Psoas muscle (tissue), 8 donors: ENCODE measurements around the gene PSMB10. TPM values are rescaled to one million over a fixed set of nuclear protein-coding genes. Genes with fewer than 3 reads are reported as not detected.

ENCODE experiments used
- ATAC-seq, 4 donors: fragments of 200-7000 bp; cut with Tn5 transposase; one replicate each; pipeline ENCODE4 v1.9.1; 2020; ENCODE audit warnings: moderate library complexity in 3 of 4, mild to moderate bottlenecking in 2 of 4
- DNase-seq, 2 donors: peaks; one replicate each; pipeline ENCODE4 v3.0.0-alpha.2; 2020
- H3K27ac ChIP-seq: fragments of 200-600 bp; one replicate; pipeline ENCODE4 v1.8.0; 2022
- H3K27me3 ChIP-seq, 3 donors: fragments of 200-600 bp in 1 of 3; one replicate each; pipeline versions ENCODE4 v1.6.1 to v1.8.0; 2013 to 2022; ENCODE audit warnings: low read length in 2 of 3, mild to moderate bottlenecking in 2 of 3, moderate library complexity in 1 of 3; ENCODE audit not compliant: insufficient read depth in 3 of 3
- H3K36me3 ChIP-seq, 2 donors: fragments of 200-600 bp in 1 of 2; one replicate each; pipeline versions ENCODE4 v1.6.1 to v1.8.0; 2013 to 2022; ENCODE audit warnings: low read depth in 1 of 2, mild to moderate bottlenecking in 1 of 2, moderate library complexity in 1 of 2; ENCODE audit not compliant: insufficient read depth in 1 of 2
- H3K4me1 ChIP-seq: fragments of 200-600 bp; one replicate; pipeline ENCODE4 v1.8.0; 2022
- H3K4me3 ChIP-seq: fragments of 200-600 bp; one replicate; pipeline ENCODE4 v1.8.0; 2022; ENCODE audit warnings: mild to moderate bottlenecking
- H3K9me3 ChIP-seq: fragments of 200-600 bp; one replicate; pipeline ENCODE4 v1.8.0; 2022
- WGBS, 3 donors: extraction: QIAGEN DNeasy Blood & Tissue Kit; methylation state at CpG; one replicate each; pipeline versions ENCODE4 v1.1.6 to v1.1.7; 2013; 5-methylcytosine and 5-hydroxymethylcytosine counted together
- intact Hi-C, 2 donors: fragments of 100-400 bp; cut with DNase I; formaldehyde crosslinking; loops; one replicate each; pipeline versions ENCODE4 v1.11.0 to v1.14.2; 2022
- polyA plus RNA-seq, 3 donors: library from polyadenylated mRNA; stranded (reverse); fragments of 200-250 nt; gene quantifications; one replicate each; pipeline ENCODE4 v1.2.3, GENCODE V29; 2013
- total RNA-seq, 4 donors: library from RNA; stranded (reverse); fragmentation: NEBNext Ultra II Directional in 2 of 4; extraction: Animal tissue kit (Norgen Biotek cat#: 25700) in 2 of 4; gene quantifications; one replicate each; pipeline versions ENCODE4 v1.2.1 to v1.2.4, GENCODE V29; 2021 to 2023
- TF ChIP-seq, protein P1 (sequence below): fragments of 200-600 bp; IDR thresholded peaks from one replicate; pipeline ENCODE4 v1.8.0; 2022; ENCODE audit warnings: antibody characterized with exemption
- donor health status: healthy with polysubstance abuse.
- donor health status: DM: no; HTN: no; CAD: no; lungs with moderate emphysema.
- donor health status: Bipolar disorder and iron deficiency.
- donor health status: healthy.
- donor health status: DM: yes; HTN: yes; CAD: no.
- donor health status: DM: no; HTN: no; CAD: no.
- donor health status: DM: no; HTN: no; CAD: no.
- donor health status: DM: yes; HTN: yes; CAD: no.

Gene PSMB10
- total and polyA plus RNA-seq, 7 donors = 27.6 to 98.6 (median 34.7) TPM

DNA sequence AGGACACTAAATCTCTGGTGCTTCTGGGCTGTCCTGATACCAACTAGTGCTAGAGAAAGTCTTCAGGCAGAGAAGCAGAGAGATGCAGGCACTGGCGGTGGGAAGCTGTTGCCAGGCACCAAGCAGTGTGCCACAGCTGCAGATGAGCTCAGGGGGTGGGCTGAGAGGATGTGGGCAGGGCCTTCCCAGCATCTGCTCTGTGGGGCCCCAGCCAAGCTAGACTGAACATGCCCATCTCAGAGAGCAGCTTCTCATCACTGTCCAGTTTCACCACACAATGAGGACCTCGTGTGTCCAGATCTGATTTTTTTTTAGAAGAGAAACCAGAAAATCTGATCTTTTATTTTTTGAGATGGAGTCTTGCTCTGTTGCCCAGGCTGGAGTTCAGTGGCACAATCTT is 26.5 kb downstream of the PSMB10 start:
- H3K9me3 ChIP-seq = no peaks in the 10 kb centered on the region
- peaks cover 12% of the 10 kb centered on the region for H3K4me1 ChIP-seq
- ATAC-seq (peak in 3 of 4 donors; percentile 47 to 55 (median 48)), DNase-seq (no peak)
- TF ChIP-seq, protein P1, sequence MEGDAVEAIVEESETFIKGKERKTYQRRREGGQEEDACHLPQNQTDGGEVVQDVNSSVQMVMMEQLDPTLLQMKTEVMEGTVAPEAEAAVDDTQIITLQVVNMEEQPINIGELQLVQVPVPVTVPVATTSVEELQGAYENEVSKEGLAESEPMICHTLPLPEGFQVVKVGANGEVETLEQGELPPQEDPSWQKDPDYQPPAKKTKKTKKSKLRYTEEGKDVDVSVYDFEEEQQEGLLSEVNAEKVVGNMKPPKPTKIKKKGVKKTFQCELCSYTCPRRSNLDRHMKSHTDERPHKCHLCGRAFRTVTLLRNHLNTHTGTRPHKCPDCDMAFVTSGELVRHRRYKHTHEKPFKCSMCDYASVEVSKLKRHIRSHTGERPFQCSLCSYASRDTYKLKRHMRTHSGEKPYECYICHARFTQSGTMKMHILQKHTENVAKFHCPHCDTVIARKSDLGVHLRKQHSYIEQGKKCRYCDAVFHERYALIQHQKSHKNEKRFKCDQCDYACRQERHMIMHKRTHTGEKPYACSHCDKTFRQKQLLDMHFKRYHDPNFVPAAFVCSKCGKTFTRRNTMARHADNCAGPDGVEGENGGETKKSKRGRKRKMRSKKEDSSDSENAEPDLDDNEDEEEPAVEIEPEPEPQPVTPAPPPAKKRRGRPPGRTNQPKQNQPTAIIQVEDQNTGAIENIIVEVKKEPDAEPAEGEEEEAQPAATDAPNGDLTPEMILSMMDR = no peak
- H3K4me3 ChIP-seq = no peak overlapping the region
- WGBS, 3 donors = 41 to 46% (median 46%) methylated on average over 2 of the region's 2 CpGs
- no peak overlapping the region for H3K27ac ChIP-seq
- intact Hi-C loops = no loop called here
- peaks cover 0 to 33% of the 10 kb centered on the region in 2 donors for H3K36me3 ChIP-seq
- no peaks in the 10 kb centered on the region for H3K27me3 ChIP-seq

DNA sequence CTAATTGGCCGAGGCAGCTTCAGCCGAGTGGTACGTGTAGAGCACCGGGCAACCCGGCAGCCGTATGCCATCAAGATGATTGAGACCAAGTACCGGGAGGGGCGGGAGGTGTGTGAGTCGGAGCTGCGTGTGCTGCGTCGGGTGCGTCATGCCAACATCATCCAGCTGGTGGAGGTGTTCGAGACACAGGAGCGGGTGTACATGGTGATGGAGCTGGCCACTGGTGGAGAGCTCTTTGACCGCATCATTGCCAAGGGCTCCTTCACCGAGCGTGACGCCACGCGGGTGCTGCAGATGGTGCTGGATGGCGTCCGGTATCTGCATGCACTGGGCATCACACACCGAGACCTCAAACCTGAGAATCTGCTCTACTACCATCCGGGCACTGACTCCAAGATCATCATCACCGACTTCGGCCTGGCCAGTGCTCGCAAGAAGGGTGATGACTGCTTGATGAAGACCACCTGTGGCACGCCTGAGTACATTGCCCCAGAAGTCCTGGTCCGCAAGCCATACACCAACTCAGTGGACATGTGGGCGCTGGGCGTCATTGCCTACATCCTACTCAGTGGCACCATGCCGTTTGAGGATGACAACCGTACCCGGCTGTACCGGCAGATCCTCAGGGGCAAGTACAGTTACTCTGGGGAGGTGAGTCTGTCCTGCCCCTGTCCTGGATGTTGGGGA is 27.5 kb downstream of the PSMB10 start:
- Histone ChIP-seq H3K27me3 (no peaks in the 10 kb centered on the region), H3K4me1 (peaks cover 5% of the 10 kb centered on the region), H3K4me3 (no peak overlapping the region), H3K27ac (no peak overlapping the region), H3K9me3 (no peaks in the 10 kb centered on the region), H3K36me3 (peaks cover 0 to 33% of the 10 kb centered on the region in 2 donors)
- WGBS, 3 donors = 89 to 94% (median 90%) methylated on average over 36 of the region's 36 CpGs
- ATAC-seq (no peak), DNase-seq (no peak)
- TF ChIP-seq, protein P1 = no peak
- intact Hi-C loops = no loop called here

GRCh38 chr16:67907397-67908180 is 29.1 kb downstream of the PSMB10 start:
- intact Hi-C loops = no loop called here
- peak in 3 of 4 donors; percentile 40 to 79 (median 74) for ATAC-seq

DNA sequence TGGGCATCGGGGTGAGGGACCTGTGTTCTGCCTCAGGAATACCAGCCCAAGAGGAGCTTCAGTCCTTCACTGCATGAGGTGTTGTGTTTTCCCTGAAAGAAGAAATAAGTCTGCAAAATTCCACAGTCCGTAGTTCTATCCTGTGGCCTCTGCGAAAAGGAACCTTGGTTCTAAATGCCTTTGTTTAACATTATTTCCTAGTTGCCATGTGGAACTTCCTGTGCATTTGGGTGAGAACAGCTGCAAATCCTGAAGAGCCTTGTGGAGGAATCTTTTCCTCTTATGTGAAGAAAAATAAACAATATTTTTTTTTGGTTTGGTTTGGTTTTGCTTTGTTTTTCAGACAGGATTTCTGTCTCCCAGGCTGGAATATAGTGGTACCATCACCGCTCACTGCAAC is 33.8 kb downstream of the PSMB10 start:
- H3K4me1 ChIP-seq = peaks cover 22% of the 10 kb centered on the region
- H3K27ac ChIP-seq = peak overlapping the region; percentile 18
- H3K4me3 ChIP-seq = no peak overlapping the region
- H3K36me3 ChIP-seq = peaks cover 0 to 8% of the 10 kb centered on the region in 2 donors
- WGBS, 3 donors = 64 to 79% (median 76%) methylated on average over 4 of the region's 4 CpGs
- ATAC-seq (no peak), DNase-seq (no peak)
- intact Hi-C loops = no loop called here
- H3K9me3 ChIP-seq = no peaks in the 10 kb centered on the region
- TF ChIP-seq, protein P1 = no peak
- no peaks in the 10 kb centered on the region for H3K27me3 ChIP-seq

More at GRCh38 chr16:67907397-67908180, 29.1 kb downstream of the PSMB10 start:
- peaks cover 5% of the 10 kb centered on the region for H3K4me1 ChIP-seq
- no peak for DNase-seq
- TF ChIP-seq, protein P1 = no peak
- 63 to 79% (median 66%) methylated on average over 11 of the region's 11 CpGs for WGBS, 3 donors
- H3K36me3 ChIP-seq = peaks cover 0 to 41% of the 10 kb centered on the region in 2 donors
- no peak overlapping the region for H3K4me3 ChIP-seq
- H3K27me3 ChIP-seq = no peaks in the 10 kb centered on the region
- peak overlapping the region; percentile 30 for H3K27ac ChIP-seq
- H3K9me3 ChIP-seq = no peaks in the 10 kb centered on the region
